ENCODE measurements around the gene PSMA7. TPM values are rescaled to one million over a fixed set of nuclear protein-coding genes. Genes with fewer than 3 reads are reported as not detected.

The PSMA7 gene
- total and polyA plus RNA-seq, 2 of the 8 experiments (the other 6 are each of a cell fraction or from before 2014, with no cell fraction given): 361 to 648 TPM

GRCh38 chr20:62133864-62134263 is 9.3 kb downstream of the PSMA7 start:
- H3K79me2 ChIP-seq (ENCODE audit: control insufficient read depth in 1 of 2, insufficient read depth in 2 of 2, low read length in 2 of 2): peaks cover 0 to 9% of the 10 kb centered on the region in 2 experiments; a peak in 1 of 4 replicates
- DNase-seq (ENCODE audit: low read depth in 1 of 2, low spot score in 2 of 2) (no peak), FAIRE-seq (no peak)
- H4K8ac ChIP-seq (ENCODE audit: extremely low read depth, insufficient read depth, low read length): no peak overlapping the region
- H3K9ac ChIP-seq (replicated peaks in 1 of 4; ENCODE audit: extremely low read depth in 1 of 4, low read depth in 3 of 4, low read length in 3 of 4): no peak overlapping the region
- H2BK120ac ChIP-seq (replicated peaks; ENCODE audit: low read depth, low read length): no peak overlapping the region
- no peak overlapping the region for H2BK5ac ChIP-seq (ENCODE audit: low read depth, low read length)
- H4K91ac ChIP-seq (replicated peaks; ENCODE audit: insufficient read length, low read length): no peak overlapping the region
- H2AFZ ChIP-seq (ENCODE audit: low read length): no peak overlapping the region
- H3K14ac ChIP-seq (ENCODE audit: insufficient read length): no peak overlapping the region
- no peak overlapping the region for H3K4me3 ChIP-seq (ENCODE audit: extremely low read depth in 1 of 4, insufficient read depth in 2 of 4, low read depth in 3 of 4, low read length in 4 of 4)
- H3K4me2 ChIP-seq (ENCODE audit: insufficient read depth in 1 of 2, low read depth in 2 of 2, low read length in 2 of 2): no peak overlapping the region
- TF ChIP-seq RAD21 (IDR thresholded peaks at IDR 0.05 in 1 of 2, conservative IDR thresholded peaks at IDR 0.05 in 1 of 2; ENCODE audit: low read depth in 2 of 2, low read length in 2 of 2) (peak in 1 of 2 experiments; percentile 13; a peak in 1 of 4 replicates), CTCF (IDR thresholded peaks at IDR 0.05; ENCODE audit: control extremely low read depth in 1 of 3, insufficient read depth in 1 of 3, low read depth in 1 of 3, low read length in 3 of 3) (peak; percentile 30 to 64 (median 50); a peak in 3 of 4 replicates), ZNF274 (IDR thresholded peaks at IDR 0.05; ENCODE audit: borderline replicate concordance, extremely low read depth, low read length) (no peak), EP300 (IDR thresholded peaks at IDR 0.05; ENCODE audit: borderline replicate concordance in 1 of 2, low read depth in 2 of 2, low read length in 2 of 2) (no peak), MAFK (IDR thresholded peaks at IDR 0.05; ENCODE audit: low read depth, low read length) (no peak), MAX (IDR thresholded peaks at IDR 0.05) (no peak)
- no peak overlapping the region for H3K23ac ChIP-seq (ENCODE audit: insufficient read length)
- H3K56ac ChIP-seq (replicated peaks; ENCODE audit: insufficient read length, low read depth, low read length): no peak overlapping the region
- H3K9me3 ChIP-seq (ENCODE audit: insufficient read depth in 2 of 2, low read depth in 1 of 2, low read length in 1 of 2): no peaks in the 10 kb centered on the region
- ChIA-PET POLR2A (ENCODE audit: partially characterized antibody) (interaction anchor here (1.0 to 5.2 kb wide), 7 partner anchors 9 to 122 kb away, joined by 3 to 61 read pairs (median 4); partner anchors contain the start of genes LSM14B, PSMA7, SS18L1 and TAF4), CTCF (ENCODE audit: partially characterized antibody) (interaction anchor here (1.1 to 4.4 kb wide), 6 partner anchors 10 to 235 kb away, joined by 4 to 27 read pairs (median 10); no protein-coding TSS in a partner anchor)
- H2AK5ac ChIP-seq (ENCODE audit: low read depth, low read length): no peak overlapping the region
- no peak overlapping the region for H2BK12ac ChIP-seq (ENCODE audit: low read depth, low read length)
- H3K18ac ChIP-seq (ENCODE audit: extremely low read depth, low read length): no peak overlapping the region
- peaks cover 26 to 51% of the 10 kb centered on the region in 2 experiments for H4K20me1 ChIP-seq (replicated peaks in 1 of 2; ENCODE audit: control insufficient read depth in 1 of 2, insufficient read depth in 2 of 2, low read length in 2 of 2)
- H3K4ac ChIP-seq (replicated peaks; ENCODE audit: insufficient read length, low read depth, low read length): no peak overlapping the region
- H3K36me3 ChIP-seq (ENCODE audit: control insufficient read depth in 2 of 4, insufficient read depth in 4 of 4, low read length in 3 of 4): peaks cover 47 to 98% (median 80%) of the 10 kb centered on the region in 4 experiments
- H2BK15ac ChIP-seq (ENCODE audit: low read length): no peak overlapping the region
- H3K4me1 ChIP-seq (replicated peaks in 1 of 4; ENCODE audit: control insufficient read depth in 3 of 4, insufficient read depth in 4 of 4, low read length in 3 of 4): no peaks in the 10 kb centered on the region
- no peak overlapping the region for H3K27ac ChIP-seq (ENCODE audit: low read depth, low read length)
- no peaks in the 10 kb centered on the region; the same call in none of the 2 replicates for H3K79me1 ChIP-seq (ENCODE audit: low read depth, low read length)
- H3K27me3 ChIP-seq (replicated peaks in 1 of 4; ENCODE audit: control insufficient read depth in 3 of 4, extremely low read depth in 1 of 4, insufficient read depth in 3 of 4, low read length in 3 of 4): no peaks in the 10 kb centered on the region
- H3K23me2 ChIP-seq (ENCODE audit: low read depth, low read length): no peaks in the 10 kb centered on the region
- H2BK20ac ChIP-seq (ENCODE audit: low read length): no peak overlapping the region
- WGBS, 2 experiments (ENCODE audit: extremely low coverage in 1 of 2, insufficient coverage in 1 of 2, insufficient read length in 1 of 2, insufficient replicate concordance in 2 of 2, low coverage in 1 of 2, low lambda C conversion rate in 2 of 2, missing lambda C conversion rate in 1 of 2): 93% methylated on average over 12 of the region's 12 CpGs; no CpG with 5 or more reads in 1 of the 2 experiments
- H4K5ac ChIP-seq (ENCODE audit: insufficient read length, low read depth, low read length): no peak overlapping the region
